Fibroblast of skin of right biceps (primary cell): ENCODE measurements around the gene PATJ.

Experiments used
- DNase-seq: peaks from one replicate; pipeline ENCODE4 v3.0.0-alpha.2; 2013

The PATJ gene

DNA sequence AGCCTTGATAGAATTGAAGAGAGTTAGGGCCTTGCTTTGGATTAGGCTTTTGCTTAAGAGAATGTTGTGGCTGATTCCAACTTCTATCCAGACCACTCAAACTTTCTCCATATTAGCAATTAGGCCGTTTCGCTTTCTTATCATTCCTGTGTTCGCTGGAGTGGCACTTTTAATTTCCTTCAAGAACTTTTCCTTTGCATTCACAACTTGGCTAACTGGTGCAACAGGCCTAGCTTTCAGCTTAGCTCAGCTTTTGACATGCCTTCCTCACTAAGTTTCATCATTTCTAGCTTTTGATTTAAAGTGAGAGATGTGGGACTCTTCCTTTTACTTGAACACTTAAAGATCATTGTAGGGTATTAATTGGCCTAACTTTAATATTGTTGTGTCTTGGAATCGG, 268.7 kb downstream of the PATJ start:
- no peak for DNase-seq

DNA sequence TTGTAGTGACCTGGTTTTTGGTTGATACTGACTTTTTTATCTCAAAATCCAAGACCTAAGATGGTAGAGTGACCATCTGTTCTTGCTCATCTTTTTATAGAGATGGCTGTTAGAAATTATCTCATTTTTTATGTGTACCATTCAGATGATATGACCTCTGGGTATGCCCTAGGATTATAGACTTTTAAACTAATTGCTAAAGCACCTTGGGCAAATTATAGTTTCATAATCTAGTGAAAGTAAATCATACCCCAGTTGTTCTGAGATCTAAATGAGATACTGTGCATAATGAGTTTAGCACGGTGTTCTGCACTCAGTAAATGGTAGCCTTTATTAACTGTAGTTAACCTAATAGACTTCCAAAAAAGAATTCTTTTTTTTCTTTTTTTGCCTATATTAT, 269.8 kb downstream of the PATJ start:
- no peak for DNase-seq

DNA sequence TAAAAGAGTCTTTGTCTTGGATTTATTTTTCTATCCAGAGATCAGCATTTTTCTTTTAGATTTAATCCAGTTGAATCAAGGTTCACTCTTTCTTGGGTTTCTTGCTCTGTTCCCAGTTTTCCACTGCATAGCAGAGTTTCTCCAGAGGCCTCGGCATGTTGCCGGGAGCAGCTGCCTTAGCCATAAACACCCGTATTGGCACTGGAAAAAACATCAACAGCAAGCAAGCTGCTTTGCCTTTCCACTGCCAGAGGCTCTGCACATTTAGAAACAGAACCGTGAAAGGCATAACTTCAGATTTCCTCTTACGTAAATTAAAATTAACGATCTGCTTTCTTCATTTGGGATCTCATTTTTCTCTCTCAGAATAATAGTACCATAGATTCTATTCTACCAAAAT, 270.6 kb downstream of the PATJ start:
- DNase-seq: no peak

DNA sequence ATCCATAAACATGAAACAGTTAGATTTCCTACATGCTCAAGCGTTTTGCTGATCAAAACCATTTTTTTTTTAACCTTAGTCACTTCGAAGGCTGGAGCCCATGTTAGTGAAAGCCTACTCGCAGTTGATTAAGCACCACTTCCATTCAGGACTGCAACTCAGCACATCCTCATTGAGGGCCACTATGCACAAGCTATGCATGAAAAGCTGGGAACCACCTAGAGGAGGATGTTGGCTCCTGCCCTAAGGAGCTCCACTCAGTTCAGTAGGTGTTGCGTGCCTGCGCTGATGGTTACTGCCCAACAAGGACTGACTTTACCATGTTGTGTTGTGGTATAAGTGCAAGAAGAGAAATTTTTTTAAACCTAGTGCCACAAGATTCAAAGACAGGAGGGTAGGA, 271.0 kb downstream of the PATJ start:
- DNase-seq: no peak

DNA sequence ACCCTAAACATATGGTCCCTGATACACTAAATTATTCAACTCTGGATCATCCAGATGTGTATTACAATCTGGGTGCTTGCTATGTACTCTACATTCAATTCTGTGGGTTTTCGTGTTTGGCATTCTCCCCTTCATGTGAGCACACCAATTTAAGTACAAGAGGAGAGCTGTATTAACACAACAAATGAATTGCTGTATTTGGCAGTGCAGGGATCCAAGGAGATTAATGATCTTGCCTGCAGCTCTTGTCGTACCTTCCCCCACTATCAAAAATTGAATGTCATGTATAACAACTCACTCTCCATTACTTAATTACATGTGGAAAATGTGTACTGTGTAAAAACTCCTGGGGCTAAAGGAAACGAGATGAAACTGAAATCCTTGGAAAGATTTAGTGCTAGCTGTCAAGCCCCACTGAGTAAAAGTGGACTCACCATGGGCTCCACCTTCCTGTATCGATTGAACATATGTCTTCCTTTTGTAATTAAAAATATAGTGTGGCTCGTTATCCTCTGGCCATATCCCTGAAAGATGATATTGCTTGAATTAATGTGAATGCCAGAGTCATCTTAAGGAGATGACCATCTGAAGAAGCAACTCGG, 280.2 kb downstream of the PATJ start:
- DNase-seq: no peak

DNA sequence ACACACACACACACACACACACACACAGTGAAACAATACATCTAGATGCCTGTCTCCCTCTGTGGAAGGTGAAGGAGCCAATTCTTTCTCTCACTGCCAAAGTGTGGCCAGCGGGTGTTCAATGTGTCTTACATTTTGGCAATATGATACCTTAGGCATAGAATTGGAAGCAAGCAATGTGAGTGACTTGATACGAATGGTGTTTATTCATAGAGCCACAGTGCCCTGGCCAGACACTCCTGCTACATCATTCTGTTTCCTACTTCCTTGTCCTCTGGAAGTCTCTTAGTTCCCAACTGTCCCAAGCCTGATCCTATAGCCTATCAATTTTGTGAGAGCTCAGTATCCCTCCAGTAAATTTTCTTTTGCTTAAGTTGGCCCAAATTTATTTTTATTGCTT, 282.4 kb downstream of the PATJ start:
- DNase-seq: no peak

DNA sequence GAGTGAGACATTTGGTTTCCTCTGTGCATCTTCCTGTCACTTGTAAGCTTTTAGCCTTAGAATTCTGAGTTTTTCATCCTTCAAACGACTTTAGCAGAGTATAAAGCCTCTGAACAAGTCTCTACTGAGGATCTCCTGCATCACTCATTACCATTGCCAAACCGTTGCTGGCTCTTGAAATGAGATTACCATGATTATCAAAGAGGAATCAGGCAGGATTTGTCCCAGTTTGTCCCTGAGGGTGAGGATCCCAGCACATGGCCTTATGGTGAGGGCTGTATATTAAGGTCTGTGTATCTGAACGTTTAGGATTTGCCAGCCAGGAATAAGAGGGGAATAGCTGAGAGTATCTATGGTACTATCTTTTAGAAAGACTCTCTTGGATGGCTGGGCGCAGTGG, 282.9 kb downstream of the PATJ start:
- no peak for DNase-seq

DNA sequence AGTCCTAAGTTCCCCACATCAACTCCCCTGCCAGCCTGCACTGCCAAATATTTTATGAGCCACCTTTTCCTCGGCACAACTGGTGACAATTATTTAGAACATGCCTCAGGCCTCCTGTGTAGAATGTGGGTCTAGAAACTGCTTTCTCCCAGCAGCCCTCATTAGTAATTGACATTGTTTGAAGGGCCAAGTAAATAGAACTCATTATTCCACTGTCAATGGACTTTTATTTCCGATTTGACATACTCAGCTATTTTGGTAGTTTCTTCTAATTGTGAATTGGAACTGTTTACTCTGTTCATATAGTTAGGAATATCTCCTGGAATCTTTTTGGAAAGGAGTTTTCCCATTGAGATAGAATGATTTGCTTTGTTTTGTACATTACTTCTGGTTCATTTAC, 283.6 kb downstream of the PATJ start:
- DNase-seq: no peak

DNA sequence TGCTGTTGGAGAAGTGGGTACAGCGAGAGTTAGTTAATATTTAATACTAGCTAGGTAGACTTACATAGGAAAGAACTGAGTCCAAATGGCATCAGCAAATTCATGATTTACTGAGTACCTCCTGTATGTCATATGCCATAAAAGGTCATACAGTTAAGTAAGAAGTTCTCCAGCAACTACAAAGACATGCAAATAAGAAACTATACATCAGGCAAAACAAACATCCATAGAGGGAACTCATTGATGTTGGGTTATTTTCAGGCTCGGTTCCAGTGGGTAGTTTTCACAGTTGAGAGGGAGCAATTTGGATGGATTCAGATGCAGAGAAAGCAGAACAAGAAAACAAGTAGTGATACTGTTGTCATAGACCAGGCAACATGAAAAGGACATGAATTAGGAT, 287.4 kb downstream of the PATJ start:
- DNase-seq: no peak

DNA sequence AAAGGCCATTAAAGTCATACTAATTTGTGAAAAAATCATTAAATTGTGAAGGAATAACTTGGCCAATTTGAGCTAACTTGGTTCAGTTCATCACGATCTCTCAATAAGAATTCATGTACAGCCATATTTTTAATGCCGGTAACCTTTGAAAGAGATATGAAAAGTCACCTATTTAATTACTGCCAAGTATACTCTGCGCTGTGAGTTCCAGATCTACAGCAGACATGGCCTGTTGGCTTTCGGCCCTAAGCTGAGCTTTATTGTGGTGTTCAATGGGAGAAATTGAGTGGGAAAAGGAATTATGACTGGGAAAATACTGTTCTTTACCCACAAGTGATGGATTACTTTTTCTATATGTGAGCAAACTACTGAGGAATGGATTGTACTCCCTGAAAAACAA, 292.5 kb downstream of the PATJ start:
- no peak for DNase-seq

DNA sequence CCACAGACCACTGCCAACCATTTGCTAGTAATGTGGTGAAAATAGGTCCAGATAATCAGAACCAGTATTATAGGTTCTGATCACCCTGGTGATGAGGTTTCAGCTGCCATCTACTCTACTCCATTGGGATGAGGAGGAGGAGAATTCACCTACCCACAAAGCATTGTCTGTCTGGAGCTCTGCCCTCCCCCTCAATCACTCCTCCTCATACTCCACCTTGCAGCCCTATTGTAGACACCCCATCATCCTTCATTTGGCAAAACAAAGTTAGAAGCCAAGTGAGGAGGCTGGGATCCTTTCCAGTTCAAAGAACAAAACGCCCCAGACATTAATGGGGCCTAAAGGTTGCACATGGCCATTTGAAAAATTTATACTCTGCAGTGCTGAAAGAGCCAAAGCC, 295.0 kb downstream of the PATJ start:
- no peak for DNase-seq

DNA sequence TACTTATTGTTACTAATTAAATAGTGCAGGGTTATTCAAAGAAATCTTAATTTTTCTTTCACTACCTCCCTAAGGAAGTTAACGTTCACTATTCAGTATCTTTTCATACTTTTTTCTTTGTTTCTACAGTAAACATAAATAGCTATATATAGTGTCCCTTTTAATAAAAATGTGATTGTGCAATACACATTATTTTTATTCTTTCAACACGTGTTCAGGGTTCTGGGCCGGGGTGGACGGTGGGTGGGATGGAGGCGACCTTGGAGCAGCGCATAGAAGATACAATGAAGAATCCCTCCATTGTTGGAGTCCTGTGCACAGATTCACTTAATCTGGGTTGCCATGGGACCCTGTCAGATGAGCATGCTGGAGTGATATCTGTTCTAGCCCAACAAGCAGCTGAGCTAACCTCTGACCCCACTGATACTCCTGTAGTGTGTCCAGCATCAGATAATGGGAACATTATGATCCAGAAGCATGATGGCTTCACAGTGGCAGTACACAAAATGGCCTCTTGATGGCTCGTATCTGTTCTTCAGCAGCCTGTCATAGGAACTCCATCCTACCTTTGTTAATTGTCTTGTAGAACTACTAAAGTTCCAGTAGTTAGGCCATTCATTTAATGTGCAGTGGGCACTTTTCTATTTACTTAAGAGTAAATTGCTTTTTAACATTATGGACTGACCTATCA, 296.5 kb downstream of the PATJ start:
- no peak for DNase-seq

DNA sequence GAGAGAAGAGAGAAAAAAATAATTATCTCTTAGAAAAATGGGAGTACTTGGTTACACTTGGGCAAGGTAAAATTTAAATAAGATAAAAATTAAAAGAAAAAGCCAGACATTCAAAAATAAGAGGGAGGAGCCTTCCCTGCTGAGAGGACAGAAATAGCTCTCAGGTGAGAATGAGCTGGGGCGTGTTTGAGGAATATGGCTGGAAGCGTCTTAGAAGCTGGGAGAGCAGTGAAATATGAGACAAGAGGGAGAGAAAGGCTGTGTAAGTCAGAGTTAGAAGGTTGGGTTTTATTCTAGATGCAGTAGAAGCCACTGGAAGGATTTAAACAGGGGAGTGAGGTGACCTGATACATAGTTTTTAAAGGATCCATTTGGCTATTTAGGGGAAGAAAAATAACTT, 298.2 kb downstream of the PATJ start:
- DNase-seq: no peak

DNA sequence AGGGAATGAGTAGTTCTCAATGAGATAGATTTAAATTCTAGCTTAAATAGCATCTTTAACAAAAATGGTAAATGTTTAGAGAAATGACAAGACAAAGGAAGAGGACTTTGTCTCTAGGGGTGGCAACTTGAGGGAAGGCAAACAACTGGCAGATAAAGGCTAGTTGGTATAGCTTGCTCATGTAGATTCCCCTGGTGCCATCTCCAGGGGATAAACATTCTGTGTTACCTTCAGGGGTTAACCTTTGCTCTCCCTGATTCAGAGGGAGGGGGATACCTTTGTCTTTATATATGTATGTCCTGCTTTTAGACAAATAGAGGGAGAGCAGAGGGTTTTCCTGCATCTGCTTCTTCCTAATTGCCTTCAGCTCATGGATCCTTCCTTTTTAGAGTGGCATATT, 298.7 kb downstream of the PATJ start:
- no peak for DNase-seq

DNA sequence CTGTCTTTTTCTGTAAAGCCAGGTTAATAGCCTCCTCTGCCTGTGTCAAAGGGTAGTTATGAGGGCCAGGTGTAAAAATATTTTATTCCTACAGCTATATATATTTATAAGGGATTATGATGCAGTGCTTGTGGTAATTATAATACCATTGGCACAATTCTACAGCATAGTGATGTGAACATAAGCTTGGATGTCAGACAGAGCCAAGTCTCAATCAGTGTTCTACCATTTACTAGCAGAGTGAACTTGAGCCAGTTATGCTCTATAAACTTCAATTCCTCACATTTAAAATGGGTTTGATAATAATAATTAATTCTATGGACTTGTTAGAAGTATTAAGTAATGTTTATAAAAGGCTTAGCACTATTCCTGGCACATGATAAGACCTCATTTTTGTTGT, 300.9 kb downstream of the PATJ start:
- DNase-seq: no peak

DNA sequence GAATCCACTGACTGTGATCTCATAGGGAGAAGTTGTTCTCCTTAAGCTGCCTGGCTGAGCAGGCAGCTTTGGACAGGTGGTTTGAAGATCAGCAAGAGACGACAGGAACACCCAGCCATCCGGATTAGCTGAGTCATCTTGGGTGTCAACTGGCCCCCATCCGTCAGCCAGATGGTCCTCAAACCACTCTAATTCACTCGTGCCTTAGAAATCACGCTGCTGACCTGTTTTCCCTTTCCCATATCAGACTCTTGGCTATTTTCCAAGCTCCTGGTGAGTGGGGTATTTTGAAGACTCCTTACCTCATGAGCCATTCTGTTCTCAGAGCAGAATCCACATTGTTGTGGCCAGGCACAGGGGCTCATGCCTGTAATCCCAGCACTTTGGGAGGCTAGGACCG, 303.3 kb downstream of the PATJ start:
- peak; percentile 27 for DNase-seq

DNA sequence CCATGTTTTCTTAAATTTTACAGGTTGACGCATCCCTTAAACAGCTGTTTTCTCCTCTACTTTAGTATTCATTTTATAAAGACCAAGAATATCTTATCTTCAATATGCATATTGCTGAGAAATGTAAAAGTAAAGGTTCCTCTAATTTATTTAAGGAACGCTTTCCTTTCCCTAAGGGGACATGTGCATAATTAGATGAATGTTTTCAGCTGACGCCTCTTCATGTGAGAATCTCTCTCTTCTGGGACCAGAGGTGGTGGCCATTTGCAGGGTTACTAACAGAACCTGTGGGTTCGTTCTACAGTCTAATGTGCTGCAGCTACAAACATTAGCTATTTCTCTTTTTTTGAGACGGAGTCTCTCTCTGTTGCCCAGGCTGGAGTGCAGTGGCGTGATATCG, 304.6 kb downstream of the PATJ start:
- DNase-seq: no peak

DNA sequence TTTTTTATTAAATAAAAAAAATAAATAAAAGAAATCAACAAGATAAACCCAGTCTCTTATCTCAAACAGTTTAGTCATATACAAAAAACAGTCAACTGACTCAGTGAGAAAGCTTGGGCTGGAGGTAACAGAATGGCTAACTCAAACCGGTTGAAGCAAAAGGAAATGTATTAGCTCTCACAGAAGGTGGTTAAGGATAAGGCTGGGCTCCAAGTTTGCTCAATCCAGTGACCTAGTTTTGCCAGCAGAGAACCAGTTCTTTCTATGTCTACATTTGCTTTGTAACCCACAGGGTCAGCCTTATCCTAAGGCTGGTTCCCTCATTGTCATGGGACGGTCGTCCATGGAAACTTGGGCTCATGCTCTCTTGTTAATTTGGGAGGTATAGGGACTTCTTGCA, 307.9 kb downstream of the PATJ start:
- no peak for DNase-seq

DNA sequence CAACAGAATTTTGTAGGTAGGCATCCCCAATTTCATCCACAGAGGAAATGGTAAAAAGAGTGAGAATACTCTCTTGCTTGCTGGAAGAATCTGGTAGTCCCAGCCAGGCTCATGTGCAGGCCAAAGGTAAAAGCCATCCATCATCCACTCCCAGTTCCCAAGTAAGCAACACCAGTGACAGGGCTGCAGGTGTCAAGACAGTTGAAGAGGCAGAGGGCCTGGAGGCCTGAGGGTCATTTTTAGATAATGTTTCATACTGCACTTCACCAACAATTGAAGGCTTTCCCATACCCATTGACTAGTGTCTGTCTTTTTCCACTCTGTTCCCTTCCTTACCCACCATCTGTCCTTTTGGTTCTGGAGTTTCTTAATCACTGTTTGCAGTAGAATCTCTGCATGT, 310.7 kb downstream of the PATJ start:
- DNase-seq: no peak

DNA sequence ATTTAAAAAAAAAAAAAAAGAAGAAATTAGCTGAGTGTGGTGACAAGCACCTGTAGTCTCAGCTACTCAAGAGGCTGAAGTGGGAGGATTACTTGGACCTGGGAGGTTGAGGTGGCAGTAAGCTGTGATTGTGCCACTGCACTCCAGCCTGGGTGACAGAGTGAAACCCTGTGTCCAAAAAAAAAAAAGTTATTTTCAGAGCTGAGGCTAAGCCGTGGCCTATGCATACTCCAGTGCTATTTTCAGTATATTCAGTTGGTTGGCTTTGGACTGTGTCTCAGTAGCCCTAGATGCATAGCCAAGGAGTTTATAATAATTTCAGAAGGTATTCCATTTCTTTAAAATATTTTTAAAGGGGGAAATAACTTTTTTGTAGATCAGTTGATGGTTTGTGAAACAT, 311.9 kb downstream of the PATJ start:
- DNase-seq: no peak

DNA sequence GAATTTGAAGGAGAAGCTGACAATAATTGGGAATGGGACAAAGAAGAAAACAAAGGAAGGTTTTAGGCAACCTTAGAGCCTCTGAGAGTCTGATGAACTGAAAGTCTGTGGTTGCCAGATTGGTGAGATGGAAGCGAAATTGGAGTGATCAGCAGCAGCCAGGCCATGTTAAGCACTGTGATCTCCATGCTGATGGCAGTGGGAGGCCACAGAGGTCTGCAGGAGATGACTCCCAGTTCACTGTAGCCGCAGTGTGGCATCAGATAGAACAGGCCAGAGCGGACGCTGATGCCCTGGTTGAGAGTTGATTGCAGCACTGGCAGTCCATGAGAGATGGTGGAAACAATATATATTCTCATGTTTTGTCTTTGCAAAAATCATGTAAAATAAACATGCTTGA, 314.9 kb downstream of the PATJ start:
- DNase-seq: no peak

DNA sequence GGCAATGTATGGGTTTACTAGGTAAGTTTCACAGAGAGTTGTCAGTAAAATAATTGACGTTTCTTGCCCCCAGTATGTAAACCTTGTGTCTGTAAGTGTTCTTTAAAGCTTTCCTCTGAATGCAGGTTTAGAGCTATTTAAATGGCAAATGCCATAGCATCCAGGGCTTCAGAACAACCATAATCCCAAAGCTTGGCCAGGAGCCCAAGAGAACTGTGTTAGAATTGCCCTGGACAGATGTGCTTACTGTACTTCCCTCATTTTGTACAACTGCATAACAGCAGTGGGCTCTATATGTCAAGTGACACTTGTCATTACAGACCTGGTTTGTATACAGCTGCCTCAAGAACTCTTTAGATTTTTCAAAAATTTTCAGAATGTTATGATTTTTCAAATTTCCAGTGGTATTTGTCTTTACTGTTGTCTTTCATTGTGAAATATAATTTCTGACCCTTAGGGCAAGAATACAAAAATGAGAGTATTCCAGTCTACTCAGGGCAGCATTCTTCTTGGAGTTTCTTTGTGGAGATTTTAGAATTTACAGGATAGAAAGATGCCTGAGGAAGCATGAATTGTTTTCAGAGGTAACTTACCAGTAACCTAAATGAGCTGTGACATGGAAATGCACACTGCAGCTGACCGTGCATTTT, 315.5 kb downstream of the PATJ start:
- no peak for DNase-seq

DNA sequence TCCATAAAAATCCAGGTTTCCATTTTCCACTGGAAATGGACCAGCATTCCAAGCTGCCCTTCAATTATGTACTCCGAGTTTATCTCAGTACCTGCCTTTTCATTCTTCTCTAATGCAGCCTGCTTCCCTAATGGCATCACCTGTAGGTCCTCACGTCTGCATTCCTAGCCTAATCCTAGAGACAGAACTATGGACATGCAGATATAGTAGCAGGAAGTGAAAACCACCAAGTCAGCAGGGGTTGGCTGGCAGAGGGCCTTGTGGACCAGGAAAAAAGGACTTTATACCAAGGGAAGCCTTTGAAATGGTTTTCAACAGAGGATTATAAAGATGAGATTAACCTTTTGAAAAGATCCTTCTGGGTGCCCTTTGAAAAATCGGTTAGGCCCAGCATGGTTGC, 316.7 kb downstream of the PATJ start:
- DNase-seq: no peak

DNA sequence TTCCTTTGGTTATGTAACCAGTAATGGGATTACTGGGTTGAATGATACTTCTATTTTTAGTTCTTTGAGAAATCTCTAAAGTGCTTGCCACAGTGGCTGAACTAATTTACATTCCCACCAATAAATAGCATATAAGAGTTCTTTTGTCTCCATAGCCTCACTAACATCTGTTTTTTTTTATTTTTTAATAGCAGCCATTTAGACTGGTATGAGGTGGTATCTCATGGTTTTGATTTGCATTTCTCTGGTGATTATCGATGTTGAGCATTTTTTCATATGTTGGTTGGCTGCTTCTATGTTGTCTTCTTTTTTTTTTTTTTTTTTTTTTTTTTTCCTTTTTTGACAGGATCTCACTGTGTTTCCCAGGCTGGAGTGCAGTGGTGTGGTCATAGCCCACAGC, 319.8 kb downstream of the PATJ start:
- DNase-seq: no peak
